BJ (cell line): ENCODE measurements around the gene PSD4. TPM values are rescaled to one million over a fixed set of nuclear protein-coding genes. Genes with fewer than 3 reads are reported as not detected.

Experiments used
- CTCF ChIA-PET: fragments of 350-600 bp; formaldehyde crosslinking; extraction: SDS; loops from one replicate; lab custom pipeline; 2021; ENCODE audit warnings: antibody characterized with exemption, inconsistent platforms; lab: Yijun Ruan, JAX
- POLR2A ChIA-PET: fragments of 300-600 bp; sonication (Branson Sonifier 250); formaldehyde crosslinking; extraction: SDS; loops from one replicate; lab custom pipeline; 2021; ENCODE audit warnings: antibody characterized with exemption; lab: Charles Lee
- DNase-seq: peaks from one replicate; pipeline ENCODE4 v3.0.0-alpha.2; 2011; ENCODE audit warnings: low read depth
- H3K27me3 ChIP-seq: 2 replicates; pipeline ENCODE4 v1.6.0; 2011; ENCODE audit warnings: low read length; ENCODE audit not compliant: control insufficient read depth, insufficient read depth
- H3K36me3 ChIP-seq: 2 replicates; pipeline ENCODE4 v1.5.1; 2011; ENCODE audit warnings: low read length; ENCODE audit not compliant: control insufficient read depth, insufficient read depth
- H3K4me3 ChIP-seq: 2 replicates; pipeline ENCODE4 v1.5.1; 2011; ENCODE audit warnings: low read depth, mild to moderate bottlenecking, control low read depth, low read length
- CTCF ChIP-seq: IDR thresholded peaks from 2 replicates; pipeline ENCODE4 v1.5.1; 2011; ENCODE audit warnings: low read depth, mild to moderate bottlenecking, control low read depth, inconsistent platforms, low read length, moderate library complexity; ENCODE audit not compliant: insufficient read depth
- polyA plus RNA-seq: library from polyadenylated mRNA; depleted of rRNA; stranded (reverse); fragments of >200 nt; gene quantifications from 2 replicates; pipeline ENCODE4 v1.2.3, GENCODE V29; 2011

The PSD4 gene
- polyA plus RNA-seq, 1 experiment: 1.9 TPM

- TF ChIP-seq CTCF: no peak
- no peak overlapping the region for H3K4me3 ChIP-seq
- peak; percentile 65 for DNase-seq
- H3K27me3 ChIP-seq: no peaks in the 10 kb centered on the region
- CTCF ChIA-PET: interaction anchor here (2.1 to 2.3 kb wide), 3 partner anchors 14 to 21 kb away, joined by 7 to 15 read pairs (median 9); no protein-coding TSS in a partner anchor
- H3K36me3 ChIP-seq: no peaks in the 10 kb centered on the region
- POLR2A ChIA-PET: no interaction called here
Measured at GRCh38 chr2:113218283-113219091, 44.7 kb downstream of the PSD4 start.

- ChIA-PET CTCF (no interaction called here), POLR2A (no interaction called here)
- DNase-seq: no peak
- TF ChIP-seq CTCF: no peak
- H3K4me3 ChIP-seq: no peak overlapping the region
- no peaks in the 10 kb centered on the region for H3K36me3 ChIP-seq
- H3K27me3 ChIP-seq: no peaks in the 10 kb centered on the region
Measured at GRCh38 chr2:113219092-113219441, 45.3 kb downstream of the PSD4 start.

DNA sequence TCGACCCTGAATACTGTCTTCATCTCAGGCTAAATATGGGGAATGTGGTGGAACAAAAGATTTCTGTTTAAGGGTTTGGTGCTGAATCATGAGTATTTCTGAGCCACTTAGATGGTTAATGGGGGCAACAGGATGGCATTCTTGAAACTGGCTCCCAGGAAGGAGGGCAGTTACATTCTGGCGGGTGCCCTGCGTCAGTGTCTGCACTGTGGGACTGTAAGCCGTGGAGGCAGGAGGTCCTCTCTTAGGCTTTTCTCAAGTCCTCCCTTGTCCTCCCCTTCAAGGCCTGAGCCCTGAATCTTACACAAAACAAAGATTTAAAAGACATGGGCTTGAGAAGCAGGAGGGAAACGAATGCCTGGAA lies 45.7 kb downstream of the PSD4 start:
- Histone ChIP-seq H3K36me3 (no peaks in the 10 kb centered on the region), H3K27me3 (no peaks in the 10 kb centered on the region), H3K4me3 (no peak overlapping the region)
- ChIA-PET POLR2A (no interaction called here), CTCF (interaction anchor here (3.1 kb wide), 1 partner anchor 16 kb away, joined by 21 read pairs; no protein-coding TSS in a partner anchor)
- DNase-seq: no peak
- TF ChIP-seq CTCF: no peak

- Histone ChIP-seq H3K36me3 (no peaks in the 10 kb centered on the region), H3K4me3 (no peak overlapping the region), H3K27me3 (no peaks in the 10 kb centered on the region)
- ChIA-PET POLR2A (no interaction called here), CTCF (interaction anchor here (0.6 to 3.1 kb wide), 5 partner anchors 16 to 170 kb away, joined by 3 to 21 read pairs (median 3); no protein-coding TSS in a partner anchor)
- DNase-seq: no peak
- TF ChIP-seq CTCF: no peak
Measured at GRCh38 chr2:113219889-113220641, 46.3 kb downstream of the PSD4 start.
